ENCODE measurements around the gene MSANTD2. TPM values are rescaled to one million over a fixed set of nuclear protein-coding genes. Genes with fewer than 3 reads are reported as not detected.

MSANTD2 gene
- polyA plus RNA-seq, 1 of the 3 experiments (the other 2 are of a cell fraction): 6.4 TPM

- ChIA-PET POLR2A (no interaction called here), CTCF (interaction anchor here (0.9 to 2.0 kb wide), 7 partner anchors 11 to 139 kb away, joined by 3 to 17 read pairs (median 3); partner anchors contain the start of genes ESAM and MSANTD2)
- Histone ChIP-seq H3K4me2 (no peak overlapping the region), H4K20me1 (ENCODE audit: insufficient read depth) (peaks cover 13% of the 10 kb centered on the region; the same call in 1 of the 2 replicates), H3K79me2 (ENCODE audit: insufficient read depth) (peaks cover 69% of the 10 kb centered on the region), H3K4me1 (ENCODE audit: control insufficient read depth in 1 of 2, insufficient read depth in 2 of 2, low read depth in 1 of 2, low read length in 1 of 2) (peaks cover 0 to 2% of the 10 kb centered on the region in 2 experiments; a peak in 1 of 4 replicates), H3K9ac (no peak overlapping the region), H3F3A (replicated peaks; ENCODE audit: insufficient read depth) (no peaks in the 10 kb centered on the region), H2AFZ (ENCODE audit: low read depth) (no peak overlapping the region), H3K4me3 (ENCODE audit: low read depth in 2 of 2, low read length in 1 of 2) (no peak overlapping the region), H3K27ac (ENCODE audit: low read depth in 2 of 2, low read length in 1 of 2) (no peak overlapping the region), H3K36me3 (replicated peaks in 1 of 2; ENCODE audit: control insufficient read depth in 1 of 2, insufficient read depth in 2 of 2, low read length in 1 of 2) (peaks cover 2% of the 10 kb centered on the region in 2 experiments), H3K9me3 (no peaks in the 10 kb centered on the region), H3K27me3 (ENCODE audit: insufficient read depth) (no peaks in the 10 kb centered on the region), H3K9me2 (no peaks in the 10 kb centered on the region)
- WGBS (ENCODE audit: low lambda C conversion rate): 98% methylated on average over 4 of the region's 4 CpGs
- no peak for DNase-seq
- TF ChIP-seq REST (IDR thresholded peaks at IDR 0.05; ENCODE audit: low read depth, low read length) (peak; percentile 58; the same call in 1 of the 2 replicates), EP300 (IDR thresholded peaks at IDR 0.05; ENCODE audit: borderline replicate concordance in 1 of 2, low read depth in 1 of 2, low read length in 1 of 2) (no peak)
- TF ChIP-seq, protein P1, sequence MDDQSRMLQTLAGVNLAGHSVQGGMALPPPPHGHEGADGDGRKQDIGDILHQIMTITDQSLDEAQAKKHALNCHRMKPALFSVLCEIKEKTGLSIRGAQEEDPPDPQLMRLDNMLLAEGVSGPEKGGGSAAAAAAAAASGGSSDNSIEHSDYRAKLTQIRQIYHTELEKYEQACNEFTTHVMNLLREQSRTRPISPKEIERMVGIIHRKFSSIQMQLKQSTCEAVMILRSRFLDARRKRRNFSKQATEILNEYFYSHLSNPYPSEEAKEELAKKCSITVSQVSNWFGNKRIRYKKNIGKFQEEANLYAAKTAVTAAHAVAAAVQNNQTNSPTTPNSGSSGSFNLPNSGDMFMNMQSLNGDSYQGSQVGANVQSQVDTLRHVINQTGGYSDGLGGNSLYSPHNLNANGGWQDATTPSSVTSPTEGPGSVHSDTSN (IDR thresholded peaks at IDR 0.05): no peak
Measured at GRCh38 chr11:124783002-124783401, 17.2 kb downstream of the MSANTD2 start.

GRCh38 chr11:124779568-124779967, 20.6 kb downstream of the MSANTD2 start:
- H3K36me3 ChIP-seq (replicated peaks in 1 of 2; ENCODE audit: control insufficient read depth in 1 of 2, insufficient read depth in 2 of 2, low read length in 1 of 2): peaks cover 5 to 7% of the 10 kb centered on the region in 2 experiments
- H3K4me2 ChIP-seq: no peak overlapping the region
- no peaks in the 10 kb centered on the region for H3F3A ChIP-seq (replicated peaks; ENCODE audit: insufficient read depth)
- no peak overlapping the region for H3K27ac ChIP-seq (ENCODE audit: low read depth in 2 of 2, low read length in 1 of 2)
- peaks cover 0 to 2% of the 10 kb centered on the region in 2 experiments; a peak in 1 of 4 replicates for H3K4me1 ChIP-seq (ENCODE audit: control insufficient read depth in 1 of 2, insufficient read depth in 2 of 2, low read depth in 1 of 2, low read length in 1 of 2)
- DNase-seq: no peak
- H3K9me3 ChIP-seq: no peaks in the 10 kb centered on the region
- WGBS (ENCODE audit: low lambda C conversion rate): 93% methylated on average over 1 of the region's 1 CpG
- no peaks in the 10 kb centered on the region for H3K9me2 ChIP-seq
- no peaks in the 10 kb centered on the region for H4K20me1 ChIP-seq (ENCODE audit: insufficient read depth)
- POLR2A ChIA-PET: interaction anchor here (1.1 kb wide), 1 partner anchor 21 kb away, joined by 4 read pairs; the partner anchor contains the start of gene MSANTD2
- H3K79me2 ChIP-seq (ENCODE audit: insufficient read depth): peaks cover 62% of the 10 kb centered on the region
- no peak overlapping the region for H3K4me3 ChIP-seq (ENCODE audit: low read depth in 2 of 2, low read length in 1 of 2)
- H3K9ac ChIP-seq: no peak overlapping the region
- no peak overlapping the region for H2AFZ ChIP-seq (ENCODE audit: low read depth)
- CTCF ChIA-PET: interaction anchor here (1.0 to 9.9 kb wide), 5 partner anchors 10 to 111 kb away, joined by 3 to 60 read pairs (median 11); partner anchors contain the start of gene ESAM
- H3K27me3 ChIP-seq (ENCODE audit: insufficient read depth): no peaks in the 10 kb centered on the region
- TF ChIP-seq, protein P2, sequence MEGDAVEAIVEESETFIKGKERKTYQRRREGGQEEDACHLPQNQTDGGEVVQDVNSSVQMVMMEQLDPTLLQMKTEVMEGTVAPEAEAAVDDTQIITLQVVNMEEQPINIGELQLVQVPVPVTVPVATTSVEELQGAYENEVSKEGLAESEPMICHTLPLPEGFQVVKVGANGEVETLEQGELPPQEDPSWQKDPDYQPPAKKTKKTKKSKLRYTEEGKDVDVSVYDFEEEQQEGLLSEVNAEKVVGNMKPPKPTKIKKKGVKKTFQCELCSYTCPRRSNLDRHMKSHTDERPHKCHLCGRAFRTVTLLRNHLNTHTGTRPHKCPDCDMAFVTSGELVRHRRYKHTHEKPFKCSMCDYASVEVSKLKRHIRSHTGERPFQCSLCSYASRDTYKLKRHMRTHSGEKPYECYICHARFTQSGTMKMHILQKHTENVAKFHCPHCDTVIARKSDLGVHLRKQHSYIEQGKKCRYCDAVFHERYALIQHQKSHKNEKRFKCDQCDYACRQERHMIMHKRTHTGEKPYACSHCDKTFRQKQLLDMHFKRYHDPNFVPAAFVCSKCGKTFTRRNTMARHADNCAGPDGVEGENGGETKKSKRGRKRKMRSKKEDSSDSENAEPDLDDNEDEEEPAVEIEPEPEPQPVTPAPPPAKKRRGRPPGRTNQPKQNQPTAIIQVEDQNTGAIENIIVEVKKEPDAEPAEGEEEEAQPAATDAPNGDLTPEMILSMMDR (IDR thresholded peaks at IDR 0.05): no peak
- TF ChIP-seq RCOR1 (IDR thresholded peaks at IDR 0.05; ENCODE audit: low read length) (no peak), YY1 (IDR thresholded peaks at IDR 0.05; ENCODE audit: low read depth) (no peak), USF1 (IDR thresholded peaks at IDR 0.05; ENCODE audit: borderline replicate concordance, low read depth) (no peak), RFX5 (IDR thresholded peaks at IDR 0.05; ENCODE audit: low read length) (no peak), FOSL2 (IDR thresholded peaks at IDR 0.05; ENCODE audit: borderline replicate concordance, low read depth) (no peak), GABPA (IDR thresholded peaks at IDR 0.05; ENCODE audit: low read depth) (no peak), GATA2 (CRISPR knock-in tag; IDR thresholded peaks at IDR 0.05) (no peak), RAD21 (IDR thresholded peaks at IDR 0.05; ENCODE audit: low read length) (no peak), EZH2phosphoT487 (IDR thresholded peaks at IDR 0.05; ENCODE audit: borderline replicate concordance, low read depth) (no peak), TCF12 (IDR thresholded peaks at IDR 0.05) (no peak), CHD2 (IDR thresholded peaks at IDR 0.05; ENCODE audit: low read length, partially characterized antibody) (no peak), SMC3 (IDR thresholded peaks at IDR 0.05; ENCODE audit: low read depth, low read length) (no peak)
- TF ChIP-seq, protein P3, sequence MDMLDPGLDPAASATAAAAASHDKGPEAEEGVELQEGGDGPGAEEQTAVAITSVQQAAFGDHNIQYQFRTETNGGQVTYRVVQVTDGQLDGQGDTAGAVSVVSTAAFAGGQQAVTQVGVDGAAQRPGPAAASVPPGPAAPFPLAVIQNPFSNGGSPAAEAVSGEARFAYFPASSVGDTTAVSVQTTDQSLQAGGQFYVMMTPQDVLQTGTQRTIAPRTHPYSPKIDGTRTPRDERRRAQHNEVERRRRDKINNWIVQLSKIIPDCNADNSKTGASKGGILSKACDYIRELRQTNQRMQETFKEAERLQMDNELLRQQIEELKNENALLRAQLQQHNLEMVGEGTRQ (IDR thresholded peaks at IDR 0.05; ENCODE audit: borderline replicate concordance, low read depth, low read length): no peak

All from SK-N-SH (cell line).